Upper lobe of right lung (tissue), 1 donor: ENCODE measurements around the gene ABCA8. TPM values are rescaled to one million over a fixed set of nuclear protein-coding genes. Genes with fewer than 3 reads are reported as not detected.

Experiments used
- ATAC-seq: fragments of 200-7000 bp; cut with Tn5 transposase; one replicate; pipeline ENCODE4 v1.9.1; 2020; ENCODE audit warnings: mild to moderate bottlenecking, moderate library complexity
- DNase-seq: peaks from one replicate; pipeline ENCODE4 v3.0.0-alpha.2; 2020
- H3K27ac ChIP-seq: fragments of 200-600 bp; one replicate; pipeline ENCODE4 v1.8.0; 2022
- H3K27me3 ChIP-seq: fragments of 200-600 bp; one replicate; pipeline ENCODE4 v1.8.0; 2022; ENCODE audit warnings: mild to moderate bottlenecking
- H3K36me3 ChIP-seq: fragments of 200-600 bp; one replicate; pipeline ENCODE4 v1.8.0; 2022
- H3K4me1 ChIP-seq: fragments of 200-600 bp; one replicate; pipeline ENCODE4 v1.8.0; 2022
- H3K4me3 ChIP-seq: fragments of 200-600 bp; one replicate; pipeline ENCODE4 v1.8.0; 2022; ENCODE audit warnings: mild to moderate bottlenecking
- H3K9me3 ChIP-seq: fragments of 200-600 bp; one replicate; pipeline ENCODE4 v1.8.0; 2022
- intact Hi-C: fragments of 100-400 bp; cut with DNase I; formaldehyde crosslinking; loops from one replicate; pipeline ENCODE4 v1.11.0; 2022
- total RNA-seq: library from RNA; stranded (reverse); fragmentation: NEBNext Ultra II Directional; extraction: Animal tissue kit (Norgen Biotek cat#: 25700); gene quantifications from one replicate; pipeline ENCODE4 v1.2.1, GENCODE V29; 2021
- TF ChIP-seq, protein P1 (sequence below): fragments of 200-600 bp; IDR thresholded peaks from one replicate; pipeline ENCODE4 v1.8.0; 2022; ENCODE audit warnings: antibody characterized with exemption
- donor health status: DM: no; HTN: yes; CAD: no; lungs with severe emphysema.

The ABCA8 gene
- total RNA-seq, 1 donor from 2014 or later = 34.0 TPM

DNA sequence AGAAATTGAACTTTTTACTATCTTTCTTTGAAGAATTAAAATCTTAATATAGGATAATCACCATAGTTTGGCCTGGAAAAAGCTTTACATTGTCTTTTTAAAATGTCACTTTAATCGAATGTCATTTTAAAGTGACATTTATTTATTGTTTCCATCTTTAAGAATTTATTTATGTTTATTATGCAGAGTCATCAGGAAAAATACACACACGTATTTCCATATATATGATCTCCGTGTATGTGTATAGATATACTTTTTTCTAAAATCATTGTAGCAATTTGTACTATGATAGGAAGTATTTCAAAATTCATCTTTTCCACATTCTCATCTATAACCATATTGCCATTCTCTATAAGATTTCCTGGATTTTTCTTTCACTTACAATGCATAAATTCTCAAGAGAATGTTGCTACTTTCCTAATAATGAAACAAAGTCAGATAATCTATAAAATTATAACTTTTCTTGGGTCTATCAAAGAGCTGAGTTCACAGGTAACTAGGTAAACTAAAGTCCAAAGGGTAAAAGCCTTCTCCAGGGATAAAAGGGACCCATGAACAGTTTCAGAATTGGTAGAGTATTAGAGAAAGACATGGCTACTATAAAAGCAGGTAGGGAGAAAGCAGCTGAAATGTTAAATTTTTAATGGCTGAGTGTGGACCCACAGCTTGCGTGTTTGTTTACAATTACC lies 11.9 kb downstream of the ABCA8 start:
- TF ChIP-seq, protein P1, sequence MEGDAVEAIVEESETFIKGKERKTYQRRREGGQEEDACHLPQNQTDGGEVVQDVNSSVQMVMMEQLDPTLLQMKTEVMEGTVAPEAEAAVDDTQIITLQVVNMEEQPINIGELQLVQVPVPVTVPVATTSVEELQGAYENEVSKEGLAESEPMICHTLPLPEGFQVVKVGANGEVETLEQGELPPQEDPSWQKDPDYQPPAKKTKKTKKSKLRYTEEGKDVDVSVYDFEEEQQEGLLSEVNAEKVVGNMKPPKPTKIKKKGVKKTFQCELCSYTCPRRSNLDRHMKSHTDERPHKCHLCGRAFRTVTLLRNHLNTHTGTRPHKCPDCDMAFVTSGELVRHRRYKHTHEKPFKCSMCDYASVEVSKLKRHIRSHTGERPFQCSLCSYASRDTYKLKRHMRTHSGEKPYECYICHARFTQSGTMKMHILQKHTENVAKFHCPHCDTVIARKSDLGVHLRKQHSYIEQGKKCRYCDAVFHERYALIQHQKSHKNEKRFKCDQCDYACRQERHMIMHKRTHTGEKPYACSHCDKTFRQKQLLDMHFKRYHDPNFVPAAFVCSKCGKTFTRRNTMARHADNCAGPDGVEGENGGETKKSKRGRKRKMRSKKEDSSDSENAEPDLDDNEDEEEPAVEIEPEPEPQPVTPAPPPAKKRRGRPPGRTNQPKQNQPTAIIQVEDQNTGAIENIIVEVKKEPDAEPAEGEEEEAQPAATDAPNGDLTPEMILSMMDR = no peak
- Histone ChIP-seq H3K27me3 (no peaks in the 10 kb centered on the region), H3K27ac (no peak overlapping the region), H3K36me3 (no peaks in the 10 kb centered on the region), H3K9me3 (no peaks in the 10 kb centered on the region), H3K4me1 (no peaks in the 10 kb centered on the region), H3K4me3 (no peak overlapping the region)
- intact Hi-C loops = no loop called here
- DNase-seq (no peak), ATAC-seq (no peak)

DNA sequence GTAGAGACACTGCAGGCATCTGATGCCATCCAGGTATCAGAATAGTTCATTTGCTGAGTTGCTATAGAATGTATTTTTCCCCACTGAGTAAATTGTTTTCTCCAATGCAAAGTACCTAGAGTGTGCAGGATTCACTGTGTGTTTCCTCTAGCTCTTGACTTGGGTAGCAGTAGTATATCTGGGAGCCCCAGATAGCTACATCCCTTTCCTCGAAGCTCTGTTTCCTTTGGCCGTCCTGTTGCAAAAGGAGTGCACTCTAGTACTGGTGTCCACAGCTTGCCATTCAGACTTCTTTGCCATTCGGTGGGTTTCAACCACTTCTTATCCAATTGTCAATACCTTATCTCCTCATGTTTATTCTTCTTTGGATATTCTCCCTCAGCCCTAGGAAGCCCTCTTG lies 12.8 kb downstream of the ABCA8 start:
- H3K36me3 ChIP-seq = no peaks in the 10 kb centered on the region
- DNase-seq (no peak), ATAC-seq (no peak)
- TF ChIP-seq, protein P1 = no peak
- H3K27ac ChIP-seq = no peak overlapping the region
- no peaks in the 10 kb centered on the region for H3K4me1 ChIP-seq
- no peaks in the 10 kb centered on the region for H3K27me3 ChIP-seq
- H3K4me3 ChIP-seq = no peak overlapping the region
- no peaks in the 10 kb centered on the region for H3K9me3 ChIP-seq
- intact Hi-C loops = no loop called here

DNA sequence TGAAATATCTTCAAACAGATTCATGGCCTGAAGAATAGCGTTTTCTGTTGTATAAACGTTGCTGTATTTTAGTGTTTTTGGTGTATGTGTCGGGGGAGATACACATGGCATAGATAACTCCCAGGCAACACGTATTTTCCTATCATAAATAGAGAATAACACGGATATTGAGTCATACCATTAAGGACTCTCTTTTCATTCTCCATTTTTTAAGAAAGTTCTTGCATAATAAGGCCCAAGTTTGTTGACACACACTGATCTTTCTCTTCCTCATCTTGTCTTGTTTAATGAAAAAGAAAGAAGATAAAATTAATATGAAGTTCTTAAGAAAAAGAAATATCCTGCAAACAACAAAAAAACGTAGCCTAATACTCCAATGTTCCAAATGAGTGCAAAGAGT lies 13.4 kb downstream of the ABCA8 start:
- Histone ChIP-seq H3K27ac (no peak overlapping the region), H3K4me1 (no peaks in the 10 kb centered on the region), H3K36me3 (no peaks in the 10 kb centered on the region), H3K4me3 (no peak overlapping the region), H3K27me3 (no peaks in the 10 kb centered on the region), H3K9me3 (no peaks in the 10 kb centered on the region)
- intact Hi-C loops = no loop called here
- TF ChIP-seq, protein P1 = no peak
- DNase-seq = no peak
- ATAC-seq = no peak

DNA sequence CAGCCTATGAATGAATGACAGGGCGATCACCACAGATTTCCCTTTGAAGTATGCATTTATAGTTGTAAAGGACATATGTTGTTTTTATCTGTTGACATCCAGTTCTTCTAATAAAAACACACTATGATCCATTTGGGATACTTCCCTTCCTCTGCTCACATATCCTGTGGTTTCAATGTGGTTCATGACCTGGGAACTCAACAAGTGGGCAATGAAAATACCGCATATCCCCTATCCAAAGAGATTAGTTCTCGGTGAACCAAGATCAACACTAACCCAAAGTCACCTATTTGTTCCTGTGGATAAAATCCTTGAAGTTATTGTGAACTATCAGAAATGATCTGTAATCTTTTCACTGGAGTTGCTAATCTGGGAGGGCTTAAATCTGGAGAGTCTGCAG lies 16.0 kb downstream of the ABCA8 start:
- TF ChIP-seq, protein P1 = no peak

DNA sequence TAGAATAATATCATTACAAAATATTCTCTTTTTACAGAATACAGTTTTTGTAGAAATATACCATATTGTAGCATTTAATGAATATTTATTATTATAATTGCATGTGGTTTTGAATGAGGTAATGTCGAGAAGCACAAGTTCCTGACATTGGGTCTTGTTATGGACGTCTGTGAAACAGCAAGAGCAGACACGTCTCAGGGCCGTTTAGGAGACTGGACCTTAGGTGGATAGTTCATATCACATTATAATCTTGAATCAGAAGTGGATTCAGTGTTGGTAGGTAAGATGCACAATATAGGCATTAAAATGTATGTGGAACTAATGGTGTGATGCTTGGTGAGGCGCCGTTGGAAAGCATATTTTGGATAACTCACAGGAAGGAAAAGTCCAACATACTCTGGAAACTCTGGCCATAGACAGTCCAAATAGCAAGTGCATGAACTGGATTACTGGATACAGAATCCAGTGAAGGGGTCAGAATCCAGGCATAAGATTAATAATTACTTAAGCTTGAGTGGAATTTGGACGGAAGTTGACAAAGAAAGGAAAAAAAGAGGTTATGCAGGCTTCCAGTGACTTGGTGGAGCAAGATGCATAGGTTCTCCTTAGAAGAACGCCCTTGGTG lies 17.2 kb downstream of the ABCA8 start:
- no peaks in the 10 kb centered on the region for H3K36me3 ChIP-seq
- DNase-seq = no peak
- no peak overlapping the region for H3K4me3 ChIP-seq
- H3K4me1 ChIP-seq = no peaks in the 10 kb centered on the region
- no peak for ATAC-seq
- no peaks in the 10 kb centered on the region for H3K27me3 ChIP-seq
- no peak overlapping the region for H3K27ac ChIP-seq
- TF ChIP-seq, protein P1 = no peak
- intact Hi-C loops = no loop called here
- no peaks in the 10 kb centered on the region for H3K9me3 ChIP-seq

More for the DNA sequence above, 16.0 kb downstream of the ABCA8 start:
- Histone ChIP-seq H3K27me3 (no peaks in the 10 kb centered on the region), H3K4me3 (no peak overlapping the region), H3K4me1 (no peaks in the 10 kb centered on the region), H3K9me3 (no peaks in the 10 kb centered on the region), H3K36me3 (no peaks in the 10 kb centered on the region), H3K27ac (no peak overlapping the region)
- intact Hi-C loops = no loop called here
- DNase-seq (no peak), ATAC-seq (no peak)
